Panc1 (cell line): Measurements from ENCODE around the gene ERLEC1. TPM values are rescaled to one million over a fixed set of nuclear protein-coding genes. Genes with fewer than 3 reads are reported as not detected.

Experiments used
- ATAC-seq: fragments of 200-7000 bp; cut with Tn5 transposase; 2 replicates; pipeline ENCODE4 v1.9.1; 2020; ENCODE audit warnings: mild to moderate bottlenecking, moderate library complexity
- BruUV-seq: library from RNA; stranded (reverse); fragments of 400-500 nt; replicated peaks from 2 replicates; lab custom pipeline; 2021; lab: Mats Ljungman, UMichigan
- CTCF ChIA-PET: fragments of 300-600 bp; sonication (Branson Sonifier 250); formaldehyde crosslinking; loops from one replicate; lab custom pipeline; 2022; ENCODE audit warnings: antibody characterized with exemption; lab: Charles Lee
- POLR2A ChIA-PET: fragments of 300-600 bp; sonication (Branson Sonifier 250); formaldehyde crosslinking; loops from one replicate; lab custom pipeline; 2022; ENCODE audit warnings: antibody characterized with exemption; lab: Charles Lee
- DNase-seq: peaks from one replicate; pipeline ENCODE4 v3.0.0-alpha.2; 2010; ENCODE audit warnings: low read depth, low spot score
- H3K27ac ChIP-seq: 2 replicates; pipeline ENCODE4 v1.5.1; 2011; ENCODE audit warnings: mild to moderate bottlenecking, low read length, inconsistent platforms
- H3K27me3 ChIP-seq: fragments of 200-500 bp; sonication (Bioruptor generic); 2 replicates; pipeline ENCODE4 v1.6.0; 2014; ENCODE audit warnings: low read length, inconsistent platforms; ENCODE audit not compliant: control insufficient read depth, insufficient read depth
- H3K36me3 ChIP-seq: fragments of 200-500 bp; sonication (Bioruptor generic); 2 replicates; pipeline ENCODE4 v1.5.1; 2014; ENCODE audit warnings: inconsistent platforms, mild to moderate bottlenecking, low read length, moderate library complexity; ENCODE audit not compliant: control insufficient read depth, insufficient read depth
- H3K4me1 ChIP-seq: 2 replicates; pipeline ENCODE4 v1.5.1; 2011; ENCODE audit warnings: inconsistent platforms, mild to moderate bottlenecking, low read length, moderate library complexity; ENCODE audit not compliant: control insufficient read depth, insufficient read depth
- H3K4me3 ChIP-seq, 2 experiments: 2 replicates each; pipeline ENCODE4 v1.5.1; 2011 to 2012; ENCODE audit warnings: low read depth in 2 of 2, low read length in 2 of 2, mild to moderate bottlenecking in 2 of 2, inconsistent platforms in 1 of 2, moderate library complexity in 1 of 2
- H3K9me3 ChIP-seq: fragments of 200-500 bp; sonication (Bioruptor generic); 2 replicates; pipeline ENCODE4 v1.5.1; 2014; ENCODE audit warnings: low read depth, mild to moderate bottlenecking, inconsistent platforms, low read length, moderate library complexity; ENCODE audit not compliant: control insufficient read depth, insufficient read depth
- POLR2AphosphoS5 ChIP-seq: IDR thresholded peaks from 2 replicates; pipeline ENCODE4 v1.6.1; 2012; ENCODE audit warnings: mild to moderate bottlenecking, low read depth, low read length, moderate library complexity
- REST ChIP-seq, 2 experiments: IDR thresholded peaks; 2 replicates each; pipeline ENCODE4 v1.6.1; 2011 to 2012; ENCODE audit warnings: low read depth in 2 of 2, control low read depth in 1 of 2, low read length in 1 of 2, mild to moderate bottlenecking in 1 of 2, moderate library complexity in 1 of 2; ENCODE audit not compliant: insufficient read depth in 1 of 2
- SIN3A ChIP-seq: IDR thresholded peaks from 2 replicates; pipeline ENCODE4 v1.6.1; 2012; ENCODE audit warnings: low read depth, mild to moderate bottlenecking, low read length, moderate library complexity, borderline replicate concordance; ENCODE audit not compliant: insufficient read depth
- TCF7L2 ChIP-seq: IDR thresholded peaks from 2 replicates; pipeline ENCODE4 v1.6.1; 2011; ENCODE audit warnings: mild to moderate bottlenecking, low read depth, low read length, inconsistent platforms
- in situ Hi-C: cut with HindIII; loops from 2 replicates; pipeline ENCODE4 v1.10.0; 2016; ENCODE audit warnings: low sequenced_read_pairs, low pct_unique_long_range_greater_than_20kb
- intact Hi-C: fragments of 100-400 bp; cut with micrococcal nuclease; formaldehyde crosslinking; loops from one replicate; pipeline ENCODE4 v1.10.0; 2022; ENCODE audit not compliant: unreplicated experiment
- total RNA-seq: library from RNA; stranded (reverse); gene quantifications from one replicate; pipeline ENCODE4 v1.2.1, GENCODE V29; 2021; ENCODE audit not compliant: unreplicated experiment
- TF ChIP-seq, protein P1 (sequence below): fragments of 450-650 bp; IDR thresholded peaks from 2 replicates; pipeline ENCODE4 v1.5.1; 2017; ENCODE audit warnings: mild to moderate bottlenecking

ERLEC1 gene
- total RNA-seq, 1 experiment from 2014 or later, result 43.9 TPM

DNA sequence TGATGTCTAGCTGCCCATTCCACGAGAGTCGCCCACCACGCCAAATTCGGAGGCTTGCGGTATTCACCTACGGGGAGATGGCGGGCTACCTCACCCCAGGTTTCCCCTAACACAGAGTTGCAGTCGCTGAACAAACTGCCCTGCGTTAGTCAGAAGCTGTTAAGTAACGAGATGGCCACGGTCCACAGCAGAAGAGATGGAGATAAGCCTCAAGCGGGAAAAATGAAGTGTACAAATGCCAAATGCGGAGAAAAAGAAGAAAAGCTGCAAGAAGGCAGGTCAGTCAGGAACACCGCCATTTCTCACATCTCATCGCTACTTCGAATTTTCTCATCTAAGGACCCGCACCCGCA lies 516 bp upstream of the ERLEC1 start:
- BruUV-seq, result no TSS peak
- ATAC-seq, result peak; percentile 11
- in situ Hi-C loops, result no loop called here

GRCh38 chr2:53787614-53788289 lies 908 bp downstream of the ERLEC1 start:
- POLR2A ChIA-PET, result no interaction called here
- DNase-seq, result no peak

More for the DNA sequence above, 516 bp upstream of the ERLEC1 start:
- ChIA-PET CTCF (no interaction called here), POLR2A (no interaction called here)
- intact Hi-C loops, result no loop called here
- Histone ChIP-seq H3K4me3 (peak overlapping the region; percentile 96 to 97), H3K4me1 (peaks cover 21% of the 10 kb centered on the region), H3K9me3 (no peaks in the 10 kb centered on the region), H3K27ac (peak overlapping the region; percentile 94), H3K36me3 (peaks cover 4% of the 10 kb centered on the region; the same call in 1 of the 2 replicates), H3K27me3 (no peaks in the 10 kb centered on the region)
- TF ChIP-seq REST (IDR thresholded peaks at IDR 0.05; ENCODE audit: insufficient read depth in 1 of 2, low read depth in 2 of 2, low read length in 1 of 2) (no peak), POLR2AphosphoS5 (no peak), TCF7L2 (no peak), SIN3A (no peak)
- TF ChIP-seq, protein P1, sequence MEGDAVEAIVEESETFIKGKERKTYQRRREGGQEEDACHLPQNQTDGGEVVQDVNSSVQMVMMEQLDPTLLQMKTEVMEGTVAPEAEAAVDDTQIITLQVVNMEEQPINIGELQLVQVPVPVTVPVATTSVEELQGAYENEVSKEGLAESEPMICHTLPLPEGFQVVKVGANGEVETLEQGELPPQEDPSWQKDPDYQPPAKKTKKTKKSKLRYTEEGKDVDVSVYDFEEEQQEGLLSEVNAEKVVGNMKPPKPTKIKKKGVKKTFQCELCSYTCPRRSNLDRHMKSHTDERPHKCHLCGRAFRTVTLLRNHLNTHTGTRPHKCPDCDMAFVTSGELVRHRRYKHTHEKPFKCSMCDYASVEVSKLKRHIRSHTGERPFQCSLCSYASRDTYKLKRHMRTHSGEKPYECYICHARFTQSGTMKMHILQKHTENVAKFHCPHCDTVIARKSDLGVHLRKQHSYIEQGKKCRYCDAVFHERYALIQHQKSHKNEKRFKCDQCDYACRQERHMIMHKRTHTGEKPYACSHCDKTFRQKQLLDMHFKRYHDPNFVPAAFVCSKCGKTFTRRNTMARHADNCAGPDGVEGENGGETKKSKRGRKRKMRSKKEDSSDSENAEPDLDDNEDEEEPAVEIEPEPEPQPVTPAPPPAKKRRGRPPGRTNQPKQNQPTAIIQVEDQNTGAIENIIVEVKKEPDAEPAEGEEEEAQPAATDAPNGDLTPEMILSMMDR, result no peak
- DNase-seq, result no peak

More at GRCh38 chr2:53787614-53788289, 908 bp downstream of the ERLEC1 start:
- Histone ChIP-seq H3K9me3 (no peaks in the 10 kb centered on the region), H3K4me1 (peaks cover 21% of the 10 kb centered on the region), H3K27ac (peak overlapping the region; percentile 94), H3K36me3 (peaks cover 4% of the 10 kb centered on the region; the same call in 1 of the 2 replicates), H3K4me3 (peak overlapping the region; percentile 96 to 97), H3K27me3 (no peaks in the 10 kb centered on the region)
- CTCF ChIA-PET, result no interaction called here
- intact Hi-C loops (no loop called here), in situ Hi-C loops (no loop called here)
- TF ChIP-seq TCF7L2 (no peak), REST (IDR thresholded peaks at IDR 0.05; ENCODE audit: insufficient read depth in 1 of 2, low read depth in 2 of 2, low read length in 1 of 2) (no peak), SIN3A (no peak), POLR2AphosphoS5 (no peak)
- ATAC-seq, result 0 out of 2 replicates have a peak, but pooled peaks have one; percentile 6
- BruUV-seq, result TSS peak; percentile 87
